GM19328 (cell line): ENCODE results near the gene CIDEA.

Source experiments
- ATAC-seq: cut with Tn5 transposase; IDR thresholded peaks from one replicate; pipeline ENCODE4 v1.9.1; 2021; ENCODE audit warnings: mild to moderate bottlenecking, moderate library complexity; ENCODE audit not compliant: unreplicated experiment

The CIDEA gene

GRCh38 chr18:12317664-12318333 lies 63.6 kb downstream of the CIDEA start:
- no peak for ATAC-seq

GRCh38 chr18:12318334-12318697 lies 64.2 kb downstream of the CIDEA start:
- no peak for ATAC-seq

- ATAC-seq: no peak
Observed at GRCh38 chr18:12318857-12319256, 64.7 kb downstream of the CIDEA start.

GRCh38 chr18:12321333-12321732 lies 67.2 kb downstream of the CIDEA start:
- no peak for ATAC-seq

- no peak for ATAC-seq
Observed at GRCh38 chr18:12324991-12325725, 71.0 kb downstream of the CIDEA start.

GRCh38 chr18:12325726-12326245 lies 71.6 kb downstream of the CIDEA start:
- no peak for ATAC-seq

- no peak for ATAC-seq
Observed at GRCh38 chr18:12326711-12327460, 72.7 kb downstream of the CIDEA start.
